Testis (tissue), 2 donors: ENCODE data around the gene ANKRD28.
"Not testable (repeated sequence)": the region's sequence is repeated elsewhere in the genome, so short reads cannot be mapped to it uniquely, and the experiment has no call there.

Experiments
- POLR2A ChIP-seq: fragments of 450-650 bp; IDR thresholded peaks from one replicate; pipeline ENCODE4 v1.6.1; 2017; ENCODE audit warnings: antibody characterized with exemption, mild to moderate bottlenecking, moderate library complexity
- TF ChIP-seq, protein P1 (sequence below), 3 experiments: fragments of 450-650 bp in 2 of 3; fragments of 200-600 bp in 1 of 3; sonication (generic) in 1 of 3; IDR thresholded peaks; one replicate each; pipeline ENCODE4 v1.5.1; 2016 to 2019; ENCODE audit warnings: antibody characterized with exemption in 3 of 3, mild to moderate bottlenecking in 2 of 3, moderate library complexity in 1 of 3

DNA sequence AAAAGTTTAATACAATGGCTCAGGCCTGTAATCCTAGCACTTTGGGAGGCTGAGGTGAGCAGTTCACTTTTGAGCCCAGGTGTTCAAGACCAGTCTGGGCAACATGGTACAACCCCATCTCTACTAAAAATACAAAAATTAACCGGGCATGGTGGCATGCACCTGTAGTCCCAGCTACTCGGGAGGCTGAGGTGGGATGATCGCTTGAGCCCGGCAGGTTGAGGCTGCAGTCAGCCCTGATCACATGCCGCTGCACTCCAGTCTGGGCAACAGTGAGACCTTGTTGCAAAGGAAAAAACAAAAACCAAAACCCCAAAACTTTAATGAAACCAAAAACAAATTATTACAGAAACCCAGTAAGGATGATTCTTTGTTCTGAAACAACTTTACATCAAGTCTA, 15.3 kb upstream of the ANKRD28 start:
- TF ChIP-seq, protein P1, sequence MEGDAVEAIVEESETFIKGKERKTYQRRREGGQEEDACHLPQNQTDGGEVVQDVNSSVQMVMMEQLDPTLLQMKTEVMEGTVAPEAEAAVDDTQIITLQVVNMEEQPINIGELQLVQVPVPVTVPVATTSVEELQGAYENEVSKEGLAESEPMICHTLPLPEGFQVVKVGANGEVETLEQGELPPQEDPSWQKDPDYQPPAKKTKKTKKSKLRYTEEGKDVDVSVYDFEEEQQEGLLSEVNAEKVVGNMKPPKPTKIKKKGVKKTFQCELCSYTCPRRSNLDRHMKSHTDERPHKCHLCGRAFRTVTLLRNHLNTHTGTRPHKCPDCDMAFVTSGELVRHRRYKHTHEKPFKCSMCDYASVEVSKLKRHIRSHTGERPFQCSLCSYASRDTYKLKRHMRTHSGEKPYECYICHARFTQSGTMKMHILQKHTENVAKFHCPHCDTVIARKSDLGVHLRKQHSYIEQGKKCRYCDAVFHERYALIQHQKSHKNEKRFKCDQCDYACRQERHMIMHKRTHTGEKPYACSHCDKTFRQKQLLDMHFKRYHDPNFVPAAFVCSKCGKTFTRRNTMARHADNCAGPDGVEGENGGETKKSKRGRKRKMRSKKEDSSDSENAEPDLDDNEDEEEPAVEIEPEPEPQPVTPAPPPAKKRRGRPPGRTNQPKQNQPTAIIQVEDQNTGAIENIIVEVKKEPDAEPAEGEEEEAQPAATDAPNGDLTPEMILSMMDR (IDR thresholded peaks at IDR 0.05) = not testable (repeated sequence)
- not testable (repeated sequence) for TF ChIP-seq POLR2A
